Lung (tissue), 12 donors: ENCODE measurements around the gene KIF18B. TPM values are rescaled to one million over a fixed set of nuclear protein-coding genes. Genes with fewer than 3 reads are reported as not detected.
A peak's percentile ranks its signal among the peaks of the same experiment; 100 is the strongest.

Experiments used
- ATAC-seq: fragments of 200-7000 bp; cut with Tn5 transposase; one replicate; pipeline ENCODE4 v1.9.1; 2020; ENCODE audit warnings: moderate number of reproducible peaks; ENCODE audit not compliant: insufficient read depth, low FRiP score
- DNase-seq, 3 donors: peaks; one replicate each; pipeline ENCODE4 v3.0.0-alpha.2; 2013 to 2017
- H3K27ac ChIP-seq, 2 donors: one replicate each; pipeline ENCODE4 v1.5.1; 2013; ENCODE audit warnings: mild to moderate bottlenecking in 2 of 2, moderate library complexity in 2 of 2, control low read depth in 1 of 2, inconsistent platforms in 1 of 2, low read depth in 1 of 2, low read length in 1 of 2
- H3K27me3 ChIP-seq, 3 donors: one replicate each; pipeline ENCODE4 v1.5.1; 2013; ENCODE audit warnings: low read length in 2 of 3; ENCODE audit not compliant: control insufficient read depth in 3 of 3, insufficient read depth in 3 of 3
- H3K36me3 ChIP-seq, 4 donors: one replicate each; pipeline ENCODE4 v1.5.1; 2013; ENCODE audit warnings: low read length in 4 of 4, mild to moderate bottlenecking in 1 of 4, moderate library complexity in 1 of 4; ENCODE audit not compliant: control insufficient read depth in 4 of 4, insufficient read depth in 4 of 4
- H3K4me1 ChIP-seq, 5 donors: one replicate each; pipeline ENCODE4 v1.5.1; 2013; ENCODE audit warnings: low read length in 5 of 5, mild to moderate bottlenecking in 2 of 5, moderate library complexity in 1 of 5; ENCODE audit not compliant: control insufficient read depth in 5 of 5, insufficient read depth in 5 of 5
- H3K4me3 ChIP-seq: one replicate; pipeline ENCODE4 v1.5.1; 2013; ENCODE audit warnings: mild to moderate bottlenecking, control low read depth, moderate library complexity
- H3K9ac ChIP-seq, 2 donors: one replicate each; pipeline ENCODE4 v1.5.1; 2013; ENCODE audit warnings: low read length in 2 of 2, control low read depth in 1 of 2; ENCODE audit not compliant: insufficient read depth in 1 of 2
- H3K9me3 ChIP-seq, 4 donors: one replicate each; pipeline ENCODE4 v1.5.1; 2013; ENCODE audit warnings: low read length in 3 of 4, mild to moderate bottlenecking in 1 of 4, moderate library complexity in 1 of 4; ENCODE audit not compliant: control insufficient read depth in 4 of 4, insufficient read depth in 3 of 4
- whole genome bisulfite sequencing, 2 donors: extraction: QIAGEN DNeasy Blood & Tissue Kit; methylation state at CpG; one replicate each; pipeline ENCODE4 v1.1.7; 2013; 5-methylcytosine and 5-hydroxymethylcytosine counted together
- polyA plus RNA-seq, 2 donors: library from polyadenylated mRNA; stranded (reverse); fragments of 200-250 nt; gene quantifications; one replicate each; pipeline ENCODE4 v1.2.1, GENCODE V29; 2013
- total RNA-seq, 2 donors: library from RNA; depleted of rRNA in 1 of 2; stranded (reverse); fragments of >200 nt in 1 of 2; gene quantifications; one replicate each; pipeline ENCODE4 v1.2.1, GENCODE V29; 2014 to 2021
- TF ChIP-seq, protein P1 (sequence below): IDR thresholded peaks from 2 replicates; pipeline ENCODE4 v1.5.1; 2012; ENCODE audit warnings: mild to moderate bottlenecking; ENCODE audit errors: control extremely low read depth, extremely low read depth
- donor health status: control.
- donor health status: control.
- donor health status: Bipolar disorder and iron deficiency.
- donor health status: healthy.
- donor health status: DM: yes; HTN: yes; CAD: no.

Gene KIF18B
- total and polyA plus RNA-seq, 4 donors = 0.70 to 1.4 (median 0.83) TPM

DNA sequence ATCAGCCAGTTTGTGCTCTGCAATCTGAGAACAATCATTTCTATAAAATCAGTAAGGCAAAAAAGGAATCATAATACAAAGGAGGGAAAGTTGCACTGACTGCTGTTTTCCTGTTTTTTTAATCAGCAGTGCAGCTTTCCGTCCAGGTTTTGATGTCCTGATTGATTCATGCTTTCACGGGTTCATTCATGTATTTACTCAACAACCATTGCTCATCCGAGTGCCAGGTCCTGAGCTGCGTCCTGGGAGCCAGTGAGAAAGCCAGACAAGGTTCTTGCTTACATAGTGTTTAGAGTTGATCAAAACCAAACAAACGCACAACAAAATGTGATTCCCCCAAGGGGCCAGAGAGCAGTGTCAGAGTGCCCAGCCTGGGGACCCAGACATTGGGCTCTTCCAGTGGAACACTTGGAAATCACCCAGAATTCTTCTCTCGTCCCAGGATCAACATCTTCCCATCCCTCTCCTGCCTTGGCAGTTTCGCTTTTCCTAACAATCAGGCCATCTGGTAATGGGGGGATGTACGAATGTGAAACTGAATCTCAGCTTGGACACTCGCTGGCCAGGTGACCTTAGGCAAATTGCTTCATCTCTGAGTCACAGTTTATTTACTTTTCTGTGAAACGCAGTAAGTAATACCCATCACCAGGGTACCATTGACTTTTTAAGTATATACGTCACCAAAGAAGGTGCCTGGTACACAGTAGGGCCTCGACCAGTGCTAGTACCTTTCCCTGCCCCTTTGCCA, 33.8 kb upstream of the KIF18B start:
- Histone ChIP-seq H3K9ac (peak overlapping the region in 1 of 2 donors; percentile 6), H3K9me3 (no peaks in the 10 kb centered on the region), H3K4me3 (no peak overlapping the region), H3K27me3 (peaks cover 0 to 8% (median 0%) of the 10 kb centered on the region in 3 donors), H3K27ac (peak overlapping the region in 1 of 2 donors; percentile 68), H3K4me1 (peaks cover 3 to 56% (median 22%) of the 10 kb centered on the region in 5 donors), H3K36me3 (no peaks in the 10 kb centered on the region)
- 28 to 52% methylated on average over 12 of the region's 12 CpGs for WGBS, 2 donors
- ATAC-seq = peak; percentile 16
- TF ChIP-seq, protein P1, sequence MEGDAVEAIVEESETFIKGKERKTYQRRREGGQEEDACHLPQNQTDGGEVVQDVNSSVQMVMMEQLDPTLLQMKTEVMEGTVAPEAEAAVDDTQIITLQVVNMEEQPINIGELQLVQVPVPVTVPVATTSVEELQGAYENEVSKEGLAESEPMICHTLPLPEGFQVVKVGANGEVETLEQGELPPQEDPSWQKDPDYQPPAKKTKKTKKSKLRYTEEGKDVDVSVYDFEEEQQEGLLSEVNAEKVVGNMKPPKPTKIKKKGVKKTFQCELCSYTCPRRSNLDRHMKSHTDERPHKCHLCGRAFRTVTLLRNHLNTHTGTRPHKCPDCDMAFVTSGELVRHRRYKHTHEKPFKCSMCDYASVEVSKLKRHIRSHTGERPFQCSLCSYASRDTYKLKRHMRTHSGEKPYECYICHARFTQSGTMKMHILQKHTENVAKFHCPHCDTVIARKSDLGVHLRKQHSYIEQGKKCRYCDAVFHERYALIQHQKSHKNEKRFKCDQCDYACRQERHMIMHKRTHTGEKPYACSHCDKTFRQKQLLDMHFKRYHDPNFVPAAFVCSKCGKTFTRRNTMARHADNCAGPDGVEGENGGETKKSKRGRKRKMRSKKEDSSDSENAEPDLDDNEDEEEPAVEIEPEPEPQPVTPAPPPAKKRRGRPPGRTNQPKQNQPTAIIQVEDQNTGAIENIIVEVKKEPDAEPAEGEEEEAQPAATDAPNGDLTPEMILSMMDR = no peak
- DNase-seq = peak in 2 of 3 donors; percentile 31 to 69

DNA sequence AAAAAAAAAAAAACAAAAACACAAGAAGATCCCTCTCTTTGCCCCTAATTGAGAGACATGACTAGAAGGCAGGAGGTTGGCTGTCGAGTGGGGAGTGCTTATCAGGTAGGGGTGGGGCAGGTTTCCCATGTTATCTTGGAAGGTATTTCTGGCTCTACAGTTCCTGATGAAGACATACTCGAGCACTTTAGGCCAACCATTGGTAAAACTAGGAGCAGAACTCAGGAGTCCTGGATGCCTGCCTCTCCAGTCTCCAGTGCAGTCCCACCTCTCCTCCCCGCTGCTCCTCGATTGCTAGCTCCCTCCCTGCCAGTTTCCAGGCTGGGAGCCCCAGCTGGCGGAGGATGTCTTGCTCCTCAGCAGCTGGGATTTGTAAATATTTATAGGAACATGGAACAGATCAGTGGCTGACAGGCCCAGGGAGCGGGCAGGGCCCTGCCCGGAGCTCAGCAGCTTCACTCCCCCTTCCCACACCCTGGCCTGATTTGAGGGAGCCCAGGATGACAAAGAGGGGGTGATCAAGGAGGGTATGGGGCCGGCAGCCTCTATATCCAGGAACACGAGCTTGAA, 31.9 kb upstream of the KIF18B start:
- peak; percentile 92 to 97 (median 95) for DNase-seq
- Histone ChIP-seq H3K9me3 (no peaks in the 10 kb centered on the region), H3K4me3 (no peak overlapping the region), H3K36me3 (no peaks in the 10 kb centered on the region), H3K4me1 (peaks cover 3 to 58% (median 22%) of the 10 kb centered on the region in 5 donors), H3K27me3 (peaks cover 0 to 8% (median 0%) of the 10 kb centered on the region in 3 donors), H3K9ac (no peak overlapping the region), H3K27ac (peak overlapping the region; percentile 1 to 74)
- TF ChIP-seq, protein P1 = no peak
- no peak for ATAC-seq
- 40 to 65% methylated on average over 9 of the region's 9 CpGs for WGBS, 2 donors

DNA sequence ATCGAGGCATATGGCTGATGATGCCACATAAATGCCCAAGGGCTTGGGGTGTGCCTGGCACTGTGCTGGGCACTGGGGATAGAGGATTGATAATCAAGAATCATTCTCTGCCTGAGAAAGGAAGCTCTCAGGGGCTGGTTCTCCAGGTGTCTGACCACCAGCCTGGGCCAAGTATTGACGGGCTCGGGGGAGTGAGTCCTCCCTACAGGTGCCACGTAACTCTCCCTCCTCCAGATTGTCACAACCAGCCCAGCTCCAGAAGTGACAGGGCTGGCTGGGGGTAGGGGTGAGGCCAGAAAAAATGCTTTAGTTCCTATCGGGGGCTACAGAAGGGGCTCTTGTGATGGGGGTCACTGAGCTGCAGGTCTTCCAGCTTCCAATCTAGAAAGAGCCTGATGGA, 31.2 kb upstream of the KIF18B start:
- Histone ChIP-seq H3K9ac (no peak overlapping the region), H3K36me3 (no peaks in the 10 kb centered on the region), H3K4me3 (no peak overlapping the region), H3K27me3 (peaks cover 0 to 8% (median 0%) of the 10 kb centered on the region in 3 donors), H3K9me3 (no peaks in the 10 kb centered on the region), H3K4me1 (peaks cover 3 to 58% (median 22%) of the 10 kb centered on the region in 5 donors), H3K27ac (no peak overlapping the region)
- ATAC-seq (no peak), DNase-seq (no peak)
- WGBS, 2 donors = 84 to 90% methylated on average over 5 of the region's 5 CpGs
- TF ChIP-seq, protein P1 = no peak
